ENCODE data around the gene MYO19.

- TF ChIP-seq CTCF (IDR thresholded peaks at IDR 0.05), result no peak
- no peak for TF ChIP-seq POLR2A (IDR thresholded peaks at IDR 0.05)
These were observed 59.2 kb downstream of the MYO19 start for GRCh38 chr17:36475346-36475970.

Data from Peyer's patch (tissue), 4 donors.